GM12878 (cell line): ENCODE data around the gene NPAS1. TPM values are rescaled to one million over a fixed set of nuclear protein-coding genes. Genes with fewer than 3 reads are reported as not detected.

Experiments used
- ATAC-seq: fragments of 200-7000 bp; cut with Tn5 transposase; 3 replicates; pipeline ENCODE4 v1.9.1; 2020; ENCODE audit warnings: mild to moderate bottlenecking, moderate library complexity
- BruUV-seq: library from RNA; stranded (reverse); fragments of 400-500 nt; replicated peaks from 2 replicates; lab custom pipeline; 2021; lab: Mats Ljungman, UMichigan
- CTCF ChIA-PET: fragments of 300-600 bp; sonication (Branson Sonifier 250); formaldehyde crosslinking; extraction: SDS; loops from one replicate; lab custom pipeline; 2021; ENCODE audit warnings: inconsistent platforms; lab: Yijun Ruan, JAX
- POLR2A ChIA-PET: fragments of 350-600 bp; formaldehyde crosslinking; extraction: SDS; loops from one replicate; lab custom pipeline; 2021; ENCODE audit warnings: inconsistent platforms; lab: Charles Lee
- RAD21 ChIA-PET: fragments of 300-600 bp; sonication (Branson Sonifier 250); formaldehyde crosslinking; loops from one replicate; lab custom pipeline; 2023; ENCODE audit warnings: antibody characterized with exemption; ENCODE audit not compliant: unreplicated experiment; lab: Charles Lee
- SMC1A ChIA-PET: fragments of 300-600 bp; sonication (Branson Sonifier 250); formaldehyde crosslinking; loops from one replicate; lab custom pipeline; 2023; ENCODE audit not compliant: unreplicated experiment, uncharacterized antibody; lab: Charles Lee
- DNase-seq: peaks from one replicate; pipeline ENCODE4 v3.0.0-alpha.2; 2011; ENCODE audit warnings: low read depth, low spot score
- FAIRE-seq: peaks from 3 replicates; lab custom pipeline; 2011; peaks lifted over from hg19 to GRCh38; lab: Jason Lieb, UNC
- H2AFZ ChIP-seq: 2 replicates; pipeline ENCODE4 v1.6.0; 2011; ENCODE audit warnings: low read depth, low read length, control low read depth; ENCODE audit not compliant: control insufficient read depth
- H3K27ac ChIP-seq: 2 replicates; pipeline ENCODE4 v1.5.1; 2011; ENCODE audit warnings: control low read depth; ENCODE audit not compliant: control insufficient read depth, insufficient read depth
- H3K27me3 ChIP-seq, 2 experiments: replicated peaks in 1 of 2; 2 replicates each; pipeline versions ENCODE4 v1.6.0 to v1.6.1; 2011; ENCODE audit warnings: low read length in 1 of 2; ENCODE audit not compliant: control insufficient read depth in 2 of 2, insufficient read depth in 2 of 2
- H3K36me3 ChIP-seq, 2 experiments: 2 replicates each; pipeline ENCODE4 v1.5.1; 2011; ENCODE audit warnings: low read length in 1 of 2; ENCODE audit not compliant: control insufficient read depth in 2 of 2, insufficient read depth in 2 of 2
- H3K4me1 ChIP-seq: 2 replicates; pipeline ENCODE4 v1.6.1; 2011; ENCODE audit warnings: mild to moderate bottlenecking, low read length, moderate library complexity, mixed read lengths; ENCODE audit not compliant: control insufficient read depth, insufficient read depth
- H3K4me2 ChIP-seq: 2 replicates; pipeline ENCODE4 v1.6.0; 2011; ENCODE audit warnings: control low read depth; ENCODE audit not compliant: control insufficient read depth, insufficient read depth
- H3K4me3 ChIP-seq: fragments of 200-600 bp; sonication (generic); 2 replicates; pipeline ENCODE4 v1.5.1; 2016
- H3K79me2 ChIP-seq: 2 replicates; pipeline ENCODE4 v1.6.0; 2011; ENCODE audit warnings: low read length; ENCODE audit not compliant: control insufficient read depth, insufficient read depth
- H3K9ac ChIP-seq: 2 replicates; pipeline ENCODE4 v1.8.0; 2011; ENCODE audit warnings: low read length, control low read depth, mixed read lengths; ENCODE audit not compliant: control insufficient read depth, insufficient read depth
- H3K9me3 ChIP-seq: replicated peaks from 3 replicates; pipeline ENCODE4 v1.5.1; 2011; ENCODE audit warnings: mild to moderate bottlenecking, low read length; ENCODE audit not compliant: control insufficient read depth, insufficient read depth
- H4K20me1 ChIP-seq: 2 replicates; pipeline ENCODE4 v1.6.0; 2011; ENCODE audit not compliant: control insufficient read depth, insufficient read depth
- ATF7 ChIP-seq: fragments of 450-650 bp; IDR thresholded peaks from 2 replicates; pipeline ENCODE4 v1.6.1; 2016; ENCODE audit warnings: low read depth, mild to moderate bottlenecking
- BRCA1 ChIP-seq: IDR thresholded peaks from 2 replicates; pipeline ENCODE4 v1.6.1; 2011; ENCODE audit warnings: low read depth, low read length, improper control_type of control experiment
- CEBPB ChIP-seq, 2 experiments: fragments of 150-350 bp in 1 of 2; IDR thresholded peaks; 2 replicates each; pipeline ENCODE4 v1.6.1; 2012 to 2014; ENCODE audit warnings: low read depth in 2 of 2, low read length in 2 of 2, borderline replicate concordance in 1 of 2, inconsistent platforms in 1 of 2
- CHD1 ChIP-seq: IDR thresholded peaks from 2 replicates; pipeline ENCODE4 v1.6.1; 2012; ENCODE audit warnings: low read depth, low read length, improper control_type of control experiment
- CHD2 ChIP-seq: IDR thresholded peaks from 2 replicates; pipeline ENCODE4 v1.6.1; 2011; ENCODE audit warnings: low read depth, low read length, improper control_type of control experiment, borderline replicate concordance
- IKZF1 ChIP-seq: fragments of 450-650 bp; conservative IDR thresholded peaks from 2 replicates; pipeline ENCODE4 v1.6.1; 2017; ENCODE audit warnings: antibody characterized with exemption, mild to moderate bottlenecking
- MTA3 ChIP-seq: IDR thresholded peaks from 2 replicates; pipeline ENCODE4 v1.6.1; 2012; ENCODE audit warnings: low read length, inconsistent platforms, borderline replicate concordance
- MYB ChIP-seq: fragments of 150-350 bp; IDR thresholded peaks from 2 replicates; pipeline ENCODE4 v1.6.1; 2014; ENCODE audit warnings: mild to moderate bottlenecking, low read depth, low read length, borderline replicate concordance
- NR2F1 ChIP-seq: fragments of 450-650 bp; conservative IDR thresholded peaks from 2 replicates; pipeline ENCODE4 v1.6.1; 2017; ENCODE audit warnings: mild to moderate bottlenecking
- PAX8 ChIP-seq: fragments of 450-650 bp; IDR thresholded peaks from 2 replicates; pipeline ENCODE4 v1.6.1; 2017; ENCODE audit warnings: mild to moderate bottlenecking, moderate library complexity
- POU2F2 ChIP-seq: IDR thresholded peaks from 3 replicates; pipeline ENCODE4 v1.6.1; 2011; ENCODE audit warnings: low read depth, mild to moderate bottlenecking, low read length, borderline replicate concordance
- SMAD1 ChIP-seq: fragments of 450-650 bp; IDR thresholded peaks from 2 replicates; pipeline ENCODE4 v1.6.1; 2018; ENCODE audit warnings: mild to moderate bottlenecking, low read depth; ENCODE audit not compliant: partially characterized antibody
- ZBED1 ChIP-seq: IDR thresholded peaks from 2 replicates; pipeline ENCODE4 v1.6.1; 2016; ENCODE audit warnings: borderline replicate concordance
- WGBS: methylation state at CpG from one replicate; pipeline ENCODE4 v1.1.6; 2016; ENCODE audit warnings: low lambda C conversion rate; ENCODE audit not compliant: insufficient replicate concordance, insufficient coverage; ENCODE audit errors: missing lambda C conversion rate; 5-methylcytosine and 5-hydroxymethylcytosine counted together
- in situ Hi-C: fragments of 300-500 bp; cut with MboI; formaldehyde crosslinking; loops from 9 replicates; pipeline ENCODE4 v1.14.3; 2018; ENCODE audit warnings: mixed read lengths
- intact Hi-C: fragments of 100-400 bp; cut with micrococcal nuclease; formaldehyde crosslinking; loops from one replicate; pipeline ENCODE4 v1.14.2; 2022; ENCODE audit not compliant: unreplicated experiment
- polyA plus RNA-seq, 11 experiments: library from polyadenylated mRNA; depleted of rRNA in 4 of 11; unstranded in 6 of 11; stranded (reverse) in 5 of 11; fragments of >200 nt; fragmentation: Nextera tagmentation in 4 of 11; fragmentation: Illumina TruSeq in 1 of 11; extraction: Ambion mirVana in 4 of 11; extraction: Trizol in 1 of 11; gene quantifications; 1 replicate in 1 of 11; 2 replicates in 10 of 11; pipeline versions ENCODE4 v1.2.1 to v1.2.3, GENCODE V29; 2011 to 2016; ENCODE audit warnings: inconsistent platforms in 2 of 11, missing spikeins in 2 of 11, low read depth in 1 of 11
- total RNA-seq, 4 experiments: library from RNA; depleted of rRNA in 3 of 4; stranded (reverse); fragments of >200 nt in 3 of 4; fragmentation: Illumina TruSeq in 1 of 4; extraction: Trizol in 1 of 4; gene quantifications; 2 replicates each; pipeline versions ENCODE4 v1.2.1 to v1.2.3, GENCODE V29; 2013 to 2021
- TF ChIP-seq, protein P1 (sequence below): IDR thresholded peaks from 2 replicates; pipeline ENCODE4 v1.6.1; 2011; ENCODE audit warnings: mild to moderate bottlenecking, low read depth, low read length, moderate library complexity; ENCODE audit not compliant: insufficient replicate concordance
- TF ChIP-seq, protein P2 (sequence below): fragments of 450-650 bp; conservative IDR thresholded peaks from 2 replicates; pipeline ENCODE4 v1.6.1; 2017; ENCODE audit warnings: mild to moderate bottlenecking, moderate library complexity
- TF ChIP-seq, protein P3 (sequence below): fragments of 450-650 bp; IDR thresholded peaks from 2 replicates; pipeline ENCODE4 v1.6.1; 2017; ENCODE audit warnings: mild to moderate bottlenecking, low read depth, inconsistent platforms; ENCODE audit not compliant: poor library complexity, severe bottlenecking

NPAS1 gene
- total and polyA plus RNA-seq, 10 of the 15 experiments (the other 5 are each of a cell fraction or from before 2014, with no cell fraction given), result 0.14 to 0.72 (median 0.28) TPM; not detected in 3

DNA sequence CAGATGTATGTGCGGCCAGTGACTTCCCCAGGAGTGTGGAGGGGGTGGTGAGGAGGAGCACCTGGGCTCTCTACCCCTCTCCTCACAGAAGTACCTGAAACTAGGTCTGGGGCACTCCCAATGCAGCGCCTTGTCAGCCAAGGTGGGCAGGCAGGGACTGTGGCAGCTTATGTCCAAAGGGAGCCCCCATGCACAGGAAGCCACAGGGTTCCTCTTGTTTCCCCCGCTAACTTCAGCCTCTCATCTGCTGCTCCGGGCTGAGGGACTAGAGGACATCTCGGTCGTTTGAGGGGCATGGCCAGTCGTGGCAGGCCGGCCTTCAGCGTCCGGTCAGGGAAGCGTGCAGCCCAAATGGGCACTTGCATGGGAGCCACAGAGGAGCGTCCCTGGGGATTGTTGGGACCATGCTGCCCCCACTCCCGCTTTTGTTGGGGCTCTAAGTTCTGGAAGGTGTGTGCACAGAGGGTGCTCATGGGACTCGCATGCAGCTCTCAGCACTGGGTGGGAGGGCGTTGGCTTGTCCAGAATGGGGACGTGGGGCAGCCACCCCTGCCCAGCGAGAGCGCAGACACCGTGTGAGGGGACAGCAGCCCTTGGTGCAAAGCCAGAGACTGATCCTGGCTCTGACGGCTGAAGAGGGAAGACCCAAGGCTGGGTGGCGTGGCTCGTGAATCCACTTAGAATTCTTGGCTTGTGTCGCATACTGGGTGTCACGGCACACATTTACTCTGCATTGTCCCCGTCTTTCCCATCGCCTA is 16.6 kb upstream of the NPAS1 start:
- Histone ChIP-seq H3K27me3 (no peaks in the 10 kb centered on the region), H3K27ac (no peak overlapping the region), H3K9ac (no peak overlapping the region), H3K4me3 (no peak overlapping the region), H3K36me3 (peaks cover 3 to 14% of the 10 kb centered on the region in 2 experiments; a peak in 3 of 4 replicates), H3K4me2 (no peak overlapping the region), H3K4me1 (no peaks in the 10 kb centered on the region), H3K79me2 (no peaks in the 10 kb centered on the region), H2AFZ (no peak overlapping the region), H4K20me1 (no peaks in the 10 kb centered on the region), H3K9me3 (no peaks in the 10 kb centered on the region)
- ChIA-PET POLR2A (no interaction called here), SMC1A (interaction anchor here (1.1 kb wide), 1 partner anchor 10 kb away, joined by 4 read pairs; no protein-coding TSS in a partner anchor), RAD21 (interaction anchor here (1.5 kb wide), 1 partner anchor 10 kb away, joined by 3 read pairs; no protein-coding TSS in a partner anchor), CTCF (interaction anchor here (0.6 to 1.6 kb wide), 3 partner anchors 11 to 50 kb away, joined by 4 to 5 read pairs (median 5); no protein-coding TSS in a partner anchor)
- in situ Hi-C loops, result no loop called here
- 82% methylated on average over 26 of the region's 26 CpGs for WGBS
- FAIRE-seq (no peak), ATAC-seq (no peak), DNase-seq (no peak)
- intact Hi-C loops, result no loop called here
- TF ChIP-seq, protein P1, sequence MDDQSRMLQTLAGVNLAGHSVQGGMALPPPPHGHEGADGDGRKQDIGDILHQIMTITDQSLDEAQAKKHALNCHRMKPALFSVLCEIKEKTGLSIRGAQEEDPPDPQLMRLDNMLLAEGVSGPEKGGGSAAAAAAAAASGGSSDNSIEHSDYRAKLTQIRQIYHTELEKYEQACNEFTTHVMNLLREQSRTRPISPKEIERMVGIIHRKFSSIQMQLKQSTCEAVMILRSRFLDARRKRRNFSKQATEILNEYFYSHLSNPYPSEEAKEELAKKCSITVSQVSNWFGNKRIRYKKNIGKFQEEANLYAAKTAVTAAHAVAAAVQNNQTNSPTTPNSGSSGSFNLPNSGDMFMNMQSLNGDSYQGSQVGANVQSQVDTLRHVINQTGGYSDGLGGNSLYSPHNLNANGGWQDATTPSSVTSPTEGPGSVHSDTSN, result no peak
- TF ChIP-seq MYB (no peak), CHD2 (no peak), ZBED1 (no peak), IKZF1 (no peak), POU2F2 (no peak), ATF7 (no peak), NR2F1 (no peak), BRCA1 (no peak), MTA3 (no peak), CHD1 (no peak), PAX8 (no peak), SMAD1 (no peak), CEBPB (IDR thresholded peaks at IDR 0.05; ENCODE audit: borderline replicate concordance in 1 of 2, low read depth in 2 of 2, low read length in 2 of 2) (no peak)
- TF ChIP-seq, protein P2, sequence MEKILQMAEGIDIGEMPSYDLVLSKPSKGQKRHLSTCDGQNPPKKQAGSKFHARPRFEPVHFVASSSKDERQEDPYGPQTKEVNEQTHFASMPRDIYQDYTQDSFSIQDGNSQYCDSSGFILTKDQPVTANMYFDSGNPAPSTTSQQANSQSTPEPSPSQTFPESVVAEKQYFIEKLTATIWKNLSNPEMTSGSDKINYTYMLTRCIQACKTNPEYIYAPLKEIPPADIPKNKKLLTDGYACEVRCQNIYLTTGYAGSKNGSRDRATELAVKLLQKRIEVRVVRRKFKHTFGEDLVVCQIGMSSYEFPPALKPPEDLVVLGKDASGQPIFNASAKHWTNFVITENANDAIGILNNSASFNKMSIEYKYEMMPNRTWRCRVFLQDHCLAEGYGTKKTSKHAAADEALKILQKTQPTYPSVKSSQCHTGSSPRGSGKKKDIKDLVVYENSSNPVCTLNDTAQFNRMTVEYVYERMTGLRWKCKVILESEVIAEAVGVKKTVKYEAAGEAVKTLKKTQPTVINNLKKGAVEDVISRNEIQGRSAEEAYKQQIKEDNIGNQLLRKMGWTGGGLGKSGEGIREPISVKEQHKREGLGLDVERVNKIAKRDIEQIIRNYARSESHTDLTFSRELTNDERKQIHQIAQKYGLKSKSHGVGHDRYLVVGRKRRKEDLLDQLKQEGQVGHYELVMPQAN, result no peak
- TF ChIP-seq, protein P3, sequence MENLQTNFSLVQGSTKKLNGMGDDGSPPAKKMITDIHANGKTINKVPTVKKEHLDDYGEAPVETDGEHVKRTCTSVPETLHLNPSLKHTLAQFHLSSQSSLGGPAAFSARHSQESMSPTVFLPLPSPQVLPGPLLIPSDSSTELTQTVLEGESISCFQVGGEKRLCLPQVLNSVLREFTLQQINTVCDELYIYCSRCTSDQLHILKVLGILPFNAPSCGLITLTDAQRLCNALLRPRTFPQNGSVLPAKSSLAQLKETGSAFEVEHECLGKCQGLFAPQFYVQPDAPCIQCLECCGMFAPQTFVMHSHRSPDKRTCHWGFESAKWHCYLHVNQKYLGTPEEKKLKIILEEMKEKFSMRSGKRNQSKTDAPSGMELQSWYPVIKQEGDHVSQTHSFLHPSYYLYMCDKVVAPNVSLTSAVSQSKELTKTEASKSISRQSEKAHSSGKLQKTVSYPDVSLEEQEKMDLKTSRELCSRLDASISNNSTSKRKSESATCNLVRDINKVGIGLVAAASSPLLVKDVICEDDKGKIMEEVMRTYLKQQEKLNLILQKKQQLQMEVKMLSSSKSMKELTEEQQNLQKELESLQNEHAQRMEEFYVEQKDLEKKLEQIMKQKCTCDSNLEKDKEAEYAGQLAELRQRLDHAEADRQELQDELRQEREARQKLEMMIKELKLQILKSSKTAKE, result no peak
- no TSS peak for BruUV-seq
